NB4 (cell line): ENCODE results near the gene TRERF1.

Experiments used
- POLR2A ChIP-seq: IDR thresholded peaks from 2 replicates; pipeline ENCODE4 v1.6.1; 2011; ENCODE audit warnings: mild to moderate bottlenecking; ENCODE audit not compliant: insufficient read length; ENCODE audit errors: extremely low read depth
- TF ChIP-seq, protein P1 (sequence below): IDR thresholded peaks from one replicate; pipeline ENCODE4 v1.5.1; 2012; ENCODE audit warnings: low read depth, low read length
- TF ChIP-seq, protein P2 (sequence below): IDR thresholded peaks from 2 replicates; pipeline ENCODE4 v1.6.1; 2011; ENCODE audit warnings: low read depth, low read length

DNA sequence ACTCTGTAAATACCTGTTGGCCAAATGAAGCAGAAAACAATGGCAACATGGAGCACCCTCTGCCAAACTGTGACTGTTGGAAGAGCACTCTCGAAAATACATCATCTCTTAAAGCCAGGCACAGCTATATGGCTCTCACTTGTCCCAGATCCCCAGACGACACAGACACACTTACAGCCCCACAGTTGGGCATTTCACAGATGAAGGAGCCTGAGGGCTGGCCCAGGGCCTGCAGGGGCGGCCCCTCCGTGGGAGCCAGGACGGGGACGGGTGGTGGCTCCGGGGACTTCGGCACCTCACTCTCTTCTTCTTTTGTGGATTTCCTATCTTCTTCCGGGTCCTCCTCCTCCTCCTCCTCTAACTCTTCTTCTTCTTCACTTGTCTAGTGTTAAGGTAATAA is 215.7 kb downstream of the TRERF1 start:
- TF ChIP-seq POLR2A: no peak
- TF ChIP-seq, protein P1, sequence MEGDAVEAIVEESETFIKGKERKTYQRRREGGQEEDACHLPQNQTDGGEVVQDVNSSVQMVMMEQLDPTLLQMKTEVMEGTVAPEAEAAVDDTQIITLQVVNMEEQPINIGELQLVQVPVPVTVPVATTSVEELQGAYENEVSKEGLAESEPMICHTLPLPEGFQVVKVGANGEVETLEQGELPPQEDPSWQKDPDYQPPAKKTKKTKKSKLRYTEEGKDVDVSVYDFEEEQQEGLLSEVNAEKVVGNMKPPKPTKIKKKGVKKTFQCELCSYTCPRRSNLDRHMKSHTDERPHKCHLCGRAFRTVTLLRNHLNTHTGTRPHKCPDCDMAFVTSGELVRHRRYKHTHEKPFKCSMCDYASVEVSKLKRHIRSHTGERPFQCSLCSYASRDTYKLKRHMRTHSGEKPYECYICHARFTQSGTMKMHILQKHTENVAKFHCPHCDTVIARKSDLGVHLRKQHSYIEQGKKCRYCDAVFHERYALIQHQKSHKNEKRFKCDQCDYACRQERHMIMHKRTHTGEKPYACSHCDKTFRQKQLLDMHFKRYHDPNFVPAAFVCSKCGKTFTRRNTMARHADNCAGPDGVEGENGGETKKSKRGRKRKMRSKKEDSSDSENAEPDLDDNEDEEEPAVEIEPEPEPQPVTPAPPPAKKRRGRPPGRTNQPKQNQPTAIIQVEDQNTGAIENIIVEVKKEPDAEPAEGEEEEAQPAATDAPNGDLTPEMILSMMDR: no peak
- TF ChIP-seq, protein P2, sequence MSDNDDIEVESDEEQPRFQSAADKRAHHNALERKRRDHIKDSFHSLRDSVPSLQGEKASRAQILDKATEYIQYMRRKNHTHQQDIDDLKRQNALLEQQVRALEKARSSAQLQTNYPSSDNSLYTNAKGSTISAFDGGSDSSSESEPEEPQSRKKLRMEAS: no peak
